Measurements from ENCODE around the gene ATF3. TPM values are rescaled to one million over a fixed set of nuclear protein-coding genes. Genes with fewer than 3 reads are reported as not detected.
"Not testable (repeated sequence)": the region's sequence is repeated elsewhere in the genome, so short reads cannot be mapped to it uniquely, and the experiment has no call there.

ATF3 gene
- total RNA-seq, 2 experiments from 2014 or later = 21.6 to 21.8 TPM

- Mint-ChIP-seq H3K27ac (no peak overlapping the region), H3K27me3 (peaks cover 6% of the 10 kb centered on the region), H3K4me1 (peaks cover 5% of the 10 kb centered on the region), H3K4me3 (no peak overlapping the region), H3K36me3 (ENCODE audit: low read depth) (no peaks in the 10 kb centered on the region), H3K9me3 (no peaks in the 10 kb centered on the region)
- POLR2A ChIA-PET = no interaction called here
- CTCF ChIA-PET = no interaction called here
- DNase-seq = no peak
Measured at GRCh38 chr1:212652609-212653008, 44.0 kb downstream of the ATF3 start.

- Mint-ChIP-seq H3K9me3 (no peaks in the 10 kb centered on the region), H3K27ac (no peak overlapping the region), H3K27me3 (peaks cover 20% of the 10 kb centered on the region), H3K36me3 (ENCODE audit: low read depth) (no peaks in the 10 kb centered on the region), H3K4me3 (no peak overlapping the region), H3K4me1 (peaks cover 5% of the 10 kb centered on the region)
- no peak for DNase-seq
- ChIA-PET POLR2A (interaction anchor here (1.2 kb wide), 1 partner anchor 12 kb away, joined by 3 read pairs; no protein-coding TSS in a partner anchor), CTCF (interaction anchor here (1.4 to 1.9 kb wide), 3 partner anchors 9 to 178 kb away, joined by 3 to 10 read pairs (median 3); no protein-coding TSS in a partner anchor)
Measured at GRCh38 chr1:212655668-212656440, 47.3 kb downstream of the ATF3 start.

DNA sequence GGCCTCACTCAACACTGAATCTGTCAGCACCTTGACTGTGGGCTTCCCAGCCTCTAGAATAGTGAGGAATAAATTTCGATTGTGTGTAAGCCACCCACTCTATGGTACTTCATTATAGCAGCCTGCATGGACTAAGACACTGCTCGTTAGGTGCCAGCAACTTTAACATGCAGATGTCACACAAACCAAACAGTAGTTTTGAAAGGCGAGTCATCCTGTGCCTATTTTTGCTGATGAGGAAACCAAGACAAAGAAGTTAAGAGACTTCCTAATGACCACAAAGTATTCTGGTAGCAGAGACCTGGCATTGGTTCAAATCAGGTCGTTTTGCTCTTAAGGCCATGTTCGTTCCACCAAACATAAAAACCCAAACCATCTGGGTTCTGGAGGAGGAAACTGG, 48.2 kb downstream of the ATF3 start:
- ChIA-PET CTCF (interaction anchor here (1.9 kb wide), 1 partner anchor 8 kb away, joined by 10 read pairs; no protein-coding TSS in a partner anchor), POLR2A (no interaction called here)
- Mint-ChIP-seq H3K4me1 (peaks cover 5% of the 10 kb centered on the region), H3K27me3 (peaks cover 25% of the 10 kb centered on the region), H3K9me3 (no peaks in the 10 kb centered on the region), H3K27ac (no peak overlapping the region), H3K36me3 (ENCODE audit: low read depth) (no peaks in the 10 kb centered on the region), H3K4me3 (no peak overlapping the region)
- DNase-seq = no peak

- CTCF ChIA-PET; H3K4me1 Mint-ChIP-seq; POLR2A ChIA-PET; DNase-seq; H3K27ac Mint-ChIP-seq; H3K4me3 Mint-ChIP-seq; H3K9me3 Mint-ChIP-seq; H3K36me3 Mint-ChIP-seq (ENCODE audit: low read depth): not testable (repeated sequence)
- H3K27me3 Mint-ChIP-seq = peaks cover 28% of the 10 kb centered on the region
Measured at GRCh38 chr1:212658250-212658649, 49.7 kb downstream of the ATF3 start.

- no peak overlapping the region for H3K4me3 Mint-ChIP-seq
- H3K27me3 Mint-ChIP-seq = peaks cover 15% of the 10 kb centered on the region
Measured at GRCh38 chr1:212664409-212665199, 56.0 kb downstream of the ATF3 start.

GRCh38 chr1:212665241-212666115, 56.9 kb downstream of the ATF3 start:
- POLR2A ChIA-PET = interaction anchor here (0.7 to 1.3 kb wide), 7 partner anchors 32 to 330 kb away, joined by 3 to 5 read pairs (median 3); partner anchors contain the start of genes NSL1 and TATDN3
- peak; percentile 85 for DNase-seq
- H3K36me3 Mint-ChIP-seq (ENCODE audit: low read depth) = no peaks in the 10 kb centered on the region
- peaks cover 47% of the 10 kb centered on the region for H3K4me1 Mint-ChIP-seq
- H3K4me3 Mint-ChIP-seq = peak overlapping the region; percentile 74
- peaks cover 9% of the 10 kb centered on the region for H3K27me3 Mint-ChIP-seq
- H3K9me3 Mint-ChIP-seq = no peaks in the 10 kb centered on the region
- CTCF ChIA-PET = interaction anchor here (0.6 to 6.0 kb wide), 71 partner anchors 9 to 595 kb away, joined by 3 to 90 read pairs (median 5); partner anchors contain the start of genes BATF3, FLVCR1, NSL1 and TATDN3
- peak overlapping the region; percentile 71 for H3K27ac Mint-ChIP-seq

More at GRCh38 chr1:212664409-212665199, 56.0 kb downstream of the ATF3 start:
- POLR2A ChIA-PET = interaction anchor here (0.7 to 1.3 kb wide), 6 partner anchors 33 to 331 kb away, joined by 3 to 5 read pairs (median 4); partner anchors contain the start of genes NSL1 and TATDN3
- Mint-ChIP-seq H3K9me3 (no peaks in the 10 kb centered on the region), H3K4me1 (peaks cover 42% of the 10 kb centered on the region), H3K36me3 (ENCODE audit: low read depth) (no peaks in the 10 kb centered on the region), H3K27ac (no peak overlapping the region)
- CTCF ChIA-PET = interaction anchor here (0.6 to 6.0 kb wide), 69 partner anchors 8 to 594 kb away, joined by 3 to 90 read pairs (median 5); partner anchors contain the start of genes BATF3, FLVCR1, NSL1 and TATDN3
- DNase-seq = no peak

- DNase-seq = no peak
- H3K4me1 Mint-ChIP-seq = peaks cover 53% of the 10 kb centered on the region
- H3K9me3 Mint-ChIP-seq = no peaks in the 10 kb centered on the region
- H3K27ac Mint-ChIP-seq = no peak overlapping the region
- peaks cover 4% of the 10 kb centered on the region for H3K27me3 Mint-ChIP-seq
- H3K4me3 Mint-ChIP-seq = no peak overlapping the region
- ChIA-PET POLR2A (interaction anchor here (0.9 kb wide), 1 partner anchor 57 kb away, joined by 3 read pairs; no protein-coding TSS in a partner anchor), CTCF (interaction anchor here (0.6 to 6.0 kb wide), 27 partner anchors 11 to 330 kb away, joined by 3 to 90 read pairs (median 8); partner anchors contain the start of genes BATF3, NSL1 and TATDN3)
- H3K36me3 Mint-ChIP-seq (ENCODE audit: low read depth) = no peaks in the 10 kb centered on the region
Measured at GRCh38 chr1:212666116-212666775, 57.7 kb downstream of the ATF3 start.

DNA sequence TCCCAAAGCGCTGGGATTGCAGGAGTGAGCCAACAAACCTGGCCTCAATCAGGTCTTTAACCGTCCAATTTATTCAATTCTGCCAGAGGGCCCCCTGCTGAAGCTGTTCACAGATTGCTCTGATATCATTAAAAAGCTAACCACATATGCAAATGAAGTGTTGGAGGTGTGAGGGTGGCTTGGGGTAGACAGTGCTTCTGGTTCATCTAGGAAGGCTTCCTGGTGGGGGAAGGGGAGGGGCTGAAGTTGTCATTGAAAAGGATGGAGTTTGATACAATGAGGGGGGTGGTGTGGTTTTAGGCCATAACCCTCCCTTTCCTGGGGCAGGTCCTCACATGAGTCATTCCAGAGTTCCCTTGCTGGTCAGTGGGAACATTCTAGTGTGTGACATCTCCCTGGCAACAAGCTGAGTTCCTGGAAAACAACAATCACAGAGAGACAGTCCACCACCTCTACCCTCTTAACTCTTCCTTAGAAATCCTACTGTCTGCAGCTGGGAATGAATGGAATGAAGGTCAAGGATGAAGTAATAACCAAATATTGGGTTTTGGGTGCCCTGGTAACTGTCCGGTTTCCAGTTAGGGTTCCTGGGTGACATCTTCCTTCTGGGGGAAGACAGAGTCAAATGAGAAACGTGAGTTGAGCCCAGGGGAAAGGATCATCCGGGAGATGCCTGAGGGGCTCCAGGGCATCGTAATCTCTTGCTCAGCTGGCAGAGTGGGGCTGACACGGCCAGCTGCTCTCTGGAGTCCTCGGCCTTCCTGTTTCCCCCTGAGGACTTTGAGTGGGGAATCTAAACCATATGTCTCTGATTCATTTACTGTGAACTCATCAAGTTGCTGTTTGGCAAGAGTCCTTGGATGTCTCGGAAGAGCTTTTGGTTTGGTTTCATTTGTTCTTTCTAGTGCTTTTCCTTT, 58.9 kb downstream of the ATF3 start:
- no peak for DNase-seq
- ChIA-PET POLR2A (interaction anchor here (1.2 to 2.3 kb wide), 5 partner anchors 8 to 124 kb away, joined by 3 to 12 read pairs (median 4); partner anchors contain the start of genes NSL1 and TATDN3), CTCF (interaction anchor here (0.7 to 6.0 kb wide), 18 partner anchors 10 to 329 kb away, joined by 3 to 40 read pairs (median 4); no protein-coding TSS in a partner anchor)
- H3K4me1 Mint-ChIP-seq = peaks cover 57% of the 10 kb centered on the region
- peak overlapping the region; percentile 35 for H3K27ac Mint-ChIP-seq
- no peaks in the 10 kb centered on the region for H3K9me3 Mint-ChIP-seq
- H3K4me3 Mint-ChIP-seq = no peak overlapping the region
- H3K36me3 Mint-ChIP-seq (ENCODE audit: low read depth) = no peaks in the 10 kb centered on the region
- H3K27me3 Mint-ChIP-seq = no peaks in the 10 kb centered on the region

- no peaks in the 10 kb centered on the region for H3K27me3 Mint-ChIP-seq
- peaks cover 57% of the 10 kb centered on the region for H3K4me1 Mint-ChIP-seq
- DNase-seq = no peak
- H3K27ac Mint-ChIP-seq = no peak overlapping the region
- no peak overlapping the region for H3K4me3 Mint-ChIP-seq
- H3K9me3 Mint-ChIP-seq = no peaks in the 10 kb centered on the region
- ChIA-PET POLR2A (interaction anchor here (2.1 to 2.3 kb wide), 2 partner anchors 9 to 101 kb away, joined by 8 to 12 read pairs; no protein-coding TSS in a partner anchor), CTCF (interaction anchor here (0.7 to 6.0 kb wide), 11 partner anchors 9 to 328 kb away, joined by 3 to 40 read pairs (median 7); no protein-coding TSS in a partner anchor)
- no peaks in the 10 kb centered on the region for H3K36me3 Mint-ChIP-seq (ENCODE audit: low read depth)
Measured at GRCh38 chr1:212668477-212668876, 59.9 kb downstream of the ATF3 start.

GRCh38 chr1:212669102-212669501, 60.5 kb downstream of the ATF3 start:
- DNase-seq = no peak
- ChIA-PET POLR2A (interaction anchor here (2.1 to 2.3 kb wide), 2 partner anchors 9 to 100 kb away, joined by 8 to 12 read pairs; no protein-coding TSS in a partner anchor), CTCF (interaction anchor here (0.8 to 6.0 kb wide), 6 partner anchors 9 to 213 kb away, joined by 3 to 33 read pairs (median 5); no protein-coding TSS in a partner anchor)
- H3K4me1 Mint-ChIP-seq = peaks cover 57% of the 10 kb centered on the region
- no peaks in the 10 kb centered on the region for H3K9me3 Mint-ChIP-seq
- no peaks in the 10 kb centered on the region for H3K27me3 Mint-ChIP-seq
- H3K36me3 Mint-ChIP-seq (ENCODE audit: low read depth) = no peaks in the 10 kb centered on the region
- no peak overlapping the region for H3K27ac Mint-ChIP-seq
- no peak overlapping the region for H3K4me3 Mint-ChIP-seq

Measured in activated CD4-positive, alpha-beta memory T cell treated with anti-CD3 and anti-CD28 coated beads, Interleukin-2, amount 10 ng/mL, durations not matched to agents 7 days and 5 days (primary cell).